Measurements from ENCODE around the gene SNAI3. TPM values are rescaled to one million over a fixed set of nuclear protein-coding genes. Genes with fewer than 3 reads are reported as not detected.
A peak's percentile ranks its signal among the peaks of the same experiment; 100 is the strongest.

Gene SNAI3
- total and polyA plus RNA-seq, 2 of the 4 experiments (the other 2 are of a cell fraction) = 0.21 TPM; not detected in 1

DNA sequence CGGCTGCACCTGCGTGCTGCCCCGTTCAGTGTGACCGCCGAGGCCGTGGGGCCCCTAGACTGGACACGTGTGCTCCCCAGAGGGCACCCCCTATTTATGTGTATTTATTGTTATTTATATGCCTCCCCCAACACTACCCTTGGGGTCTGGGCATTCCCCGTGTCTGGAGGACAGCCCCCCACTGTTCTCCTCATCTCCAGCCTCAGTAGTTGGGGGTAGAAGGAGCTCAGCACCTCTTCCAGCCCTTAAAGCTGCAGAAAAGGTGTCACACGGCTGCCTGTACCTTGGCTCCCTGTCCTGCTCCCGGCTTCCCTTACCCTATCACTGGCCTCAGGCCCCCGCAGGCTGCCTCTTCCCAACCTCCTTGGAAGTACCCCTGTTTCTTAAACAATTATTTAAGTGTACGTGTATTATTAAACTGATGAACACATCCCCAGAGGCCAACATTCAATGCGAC, 46.2 kb downstream of the SNAI3 start:
- Histone ChIP-seq H2AK9ac (replicated peaks; ENCODE audit: low read depth, low read length, poor library complexity) (peak overlapping the region; percentile 72), H2BK15ac (ENCODE audit: low read depth, low read length) (no peak overlapping the region), H3K27me3 (ENCODE audit: control insufficient read depth, insufficient read depth, low read length) (peaks cover 27% of the 10 kb centered on the region), H2BK5ac (ENCODE audit: low read depth, low read length, poor library complexity, severe bottlenecking) (no peak overlapping the region), H4K5ac (ENCODE audit: low read depth, low read length) (no peak overlapping the region), H3K4ac (ENCODE audit: low read depth, low read length) (no peak overlapping the region), H3K4me1 (ENCODE audit: control insufficient read depth, insufficient read depth, low read length) (peaks cover 4% of the 10 kb centered on the region), H4K8ac (ENCODE audit: low read depth in 2 of 2, low read length in 2 of 2) (no peak overlapping the region), H3K9me3 (ENCODE audit: control insufficient read depth, insufficient read depth, low read length) (no peaks in the 10 kb centered on the region), H3K56ac (ENCODE audit: extremely low read depth, insufficient read depth, low read length) (no peak overlapping the region), H3K4me3 (ENCODE audit: insufficient read depth, low read depth, low read length) (no peak overlapping the region), H3K79me1 (ENCODE audit: low read depth in 1 of 2, low read length in 2 of 2) (no peaks in the 10 kb centered on the region), H3K14ac (replicated peaks; ENCODE audit: low read depth, low read length) (no peak overlapping the region), H3K9ac (ENCODE audit: low read depth, low read length) (no peak overlapping the region), H2BK20ac (ENCODE audit: low read depth, low read length) (no peak overlapping the region), H2AK5ac (ENCODE audit: low read depth, low read length) (no peak overlapping the region), H3K23ac (ENCODE audit: low read depth, low read length) (no peak overlapping the region), H2BK120ac (ENCODE audit: low read depth, low read length) (no peak overlapping the region), H3K36me3 (ENCODE audit: control insufficient read depth, insufficient read depth, low read length) (peaks cover 3% of the 10 kb centered on the region), H3K9me1 (ENCODE audit: insufficient read depth, low read length) (peaks cover 2% of the 10 kb centered on the region; the same call in 1 of the 2 replicates), H3K4me2 (ENCODE audit: low read depth, low read length) (no peak overlapping the region), H3K18ac (ENCODE audit: low read depth, low read length) (no peak overlapping the region), H4K91ac (ENCODE audit: insufficient read depth, low read depth, low read length) (no peak overlapping the region), H3K27ac (ENCODE audit: insufficient read depth, low read length) (no peak overlapping the region), H2AFZ (replicated peaks; ENCODE audit: low read length, poor library complexity) (no peak overlapping the region), H4K20me1 (ENCODE audit: insufficient read depth, low read length) (peaks cover 8% of the 10 kb centered on the region; the same call in 1 of the 2 replicates)
- no peak for DNase-seq
- ChIA-PET CTCF (no interaction called here), POLR2A (ENCODE audit: unreplicated experiment) (no interaction called here)
- no CpG with 5 or more reads among the region's 13 CpGs for WGBS, 2 experiments (ENCODE audit: extremely low coverage in 2 of 2, insufficient read length in 1 of 2)
- intact Hi-C loops (cut with micrococcal nuclease) = no loop called here
- TF ChIP-seq FOS (IDR thresholded peaks at IDR 0.05; ENCODE audit: low read depth, low read length) (no peak), RCOR1 (IDR thresholded peaks at IDR 0.05; ENCODE audit: insufficient replicate concordance, low read length) (no peak), POLR2A (IDR thresholded peaks at IDR 0.05; ENCODE audit: low read depth, low read length) (no peak), RAD21 (IDR thresholded peaks at IDR 0.05; ENCODE audit: low read length) (no peak), SMC3 (IDR thresholded peaks at IDR 0.05; ENCODE audit: low read depth, low read length) (no peak), NFE2L2 (IDR thresholded peaks at IDR 0.05; ENCODE audit: low read depth, low read length) (no peak), MAZ (IDR thresholded peaks at IDR 0.05; ENCODE audit: borderline replicate concordance, low read depth, low read length) (no peak), BHLHE40 (IDR thresholded peaks at IDR 0.05; ENCODE audit: low read depth, low read length) (no peak), CEBPB (IDR thresholded peaks at IDR 0.05; ENCODE audit: low read depth, low read length) (no peak), CHD1 (IDR thresholded peaks at IDR 0.05; ENCODE audit: low read depth, low read length) (no peak), MAFK (IDR thresholded peaks at IDR 0.05; ENCODE audit: low read depth, low read length) (no peak)
- TF ChIP-seq, protein P1, sequence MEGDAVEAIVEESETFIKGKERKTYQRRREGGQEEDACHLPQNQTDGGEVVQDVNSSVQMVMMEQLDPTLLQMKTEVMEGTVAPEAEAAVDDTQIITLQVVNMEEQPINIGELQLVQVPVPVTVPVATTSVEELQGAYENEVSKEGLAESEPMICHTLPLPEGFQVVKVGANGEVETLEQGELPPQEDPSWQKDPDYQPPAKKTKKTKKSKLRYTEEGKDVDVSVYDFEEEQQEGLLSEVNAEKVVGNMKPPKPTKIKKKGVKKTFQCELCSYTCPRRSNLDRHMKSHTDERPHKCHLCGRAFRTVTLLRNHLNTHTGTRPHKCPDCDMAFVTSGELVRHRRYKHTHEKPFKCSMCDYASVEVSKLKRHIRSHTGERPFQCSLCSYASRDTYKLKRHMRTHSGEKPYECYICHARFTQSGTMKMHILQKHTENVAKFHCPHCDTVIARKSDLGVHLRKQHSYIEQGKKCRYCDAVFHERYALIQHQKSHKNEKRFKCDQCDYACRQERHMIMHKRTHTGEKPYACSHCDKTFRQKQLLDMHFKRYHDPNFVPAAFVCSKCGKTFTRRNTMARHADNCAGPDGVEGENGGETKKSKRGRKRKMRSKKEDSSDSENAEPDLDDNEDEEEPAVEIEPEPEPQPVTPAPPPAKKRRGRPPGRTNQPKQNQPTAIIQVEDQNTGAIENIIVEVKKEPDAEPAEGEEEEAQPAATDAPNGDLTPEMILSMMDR (conservative IDR thresholded peaks at IDR 0.05; ENCODE audit: low read depth, low read length) = no peak
- in situ Hi-C loops (cut with MboI; ENCODE audit: low sequenced_read_pairs) = no loop called here
- dilution Hi-C loops (cut with HindIII; ENCODE audit: low sequenced_read_pairs, unreplicated experiment) = no loop called here
- no TSS peak for BruUV-seq (replicated peaks)
- no peak for ATAC-seq (ENCODE audit: low read depth)

Measured in IMR-90 (cell line).